CD4-positive, alpha-beta T cell treated with Interleukin-4 for 1 hour (primary cell): ENCODE measurements around the gene CXCL11.
"Not testable (repeated sequence)": the region's sequence is repeated elsewhere in the genome, so short reads cannot be mapped to it uniquely, and the experiment has no call there.

ENCODE experiments used
- DNase-seq, 2 donors: peaks; one replicate each; pipeline ENCODE4 v3.0.0-alpha.2; 2020 to 2022

CXCL11 gene

DNA sequence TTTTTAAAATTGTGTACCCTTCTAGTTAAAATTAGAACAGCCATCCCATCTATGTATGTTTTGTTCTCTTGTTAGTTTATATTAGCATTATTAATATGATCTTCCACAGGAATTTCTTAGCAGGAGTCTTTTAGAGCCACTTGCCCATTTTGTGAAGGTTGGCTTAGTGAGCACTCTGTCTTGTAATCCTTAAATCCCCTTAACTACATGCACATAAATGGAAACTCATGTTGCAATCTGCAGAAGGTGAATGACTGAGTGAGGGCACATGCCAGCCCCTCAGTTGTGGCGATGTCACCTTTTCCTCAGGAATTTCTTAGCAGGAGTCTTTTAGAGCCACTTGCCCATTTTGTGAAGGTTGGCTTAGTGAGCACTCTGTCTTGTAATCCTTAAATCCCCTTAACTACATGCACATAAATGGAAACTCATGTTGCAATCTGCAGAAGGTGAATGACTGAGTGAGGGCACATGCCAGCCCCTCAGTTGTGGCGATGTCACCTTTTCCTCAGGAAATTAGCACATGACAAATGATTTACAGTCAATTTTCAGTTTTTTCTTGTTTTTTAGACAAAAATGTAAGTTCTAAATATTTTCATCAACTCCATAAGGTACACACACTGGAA is 37.2 kb downstream of the CXCL11 start:
- DNase-seq = not testable (repeated sequence)

- DNase-seq = no peak
Measured at GRCh38 chr4:75997946-75998345, 37.9 kb downstream of the CXCL11 start.

- DNase-seq = no peak
Measured at GRCh38 chr4:75997081-75997480, 38.8 kb downstream of the CXCL11 start.

GRCh38 chr4:75995727-75996126 is 40.1 kb downstream of the CXCL11 start:
- peak in 1 of 2 donors; percentile 68 for DNase-seq

DNA sequence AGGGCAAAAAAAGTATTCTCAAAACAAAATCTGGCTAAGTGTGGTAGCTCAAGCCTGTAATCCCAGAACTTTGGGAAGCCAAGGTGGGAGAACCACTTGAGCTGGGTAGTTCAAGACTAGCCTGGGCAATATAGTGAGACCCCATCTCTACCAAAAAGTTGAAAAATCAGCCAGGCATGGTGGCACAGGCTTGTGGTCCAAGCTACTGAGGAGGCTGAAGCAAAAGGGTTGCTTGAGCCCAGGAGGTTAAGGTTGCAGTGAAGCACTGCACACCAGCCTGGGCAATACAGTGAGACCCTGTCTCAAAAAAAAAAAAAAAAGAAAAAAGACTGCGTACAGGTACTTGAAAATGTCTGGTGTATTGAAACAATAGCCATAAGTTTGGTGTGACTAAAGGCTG is 43.4 kb downstream of the CXCL11 start:
- no peak for DNase-seq

DNA sequence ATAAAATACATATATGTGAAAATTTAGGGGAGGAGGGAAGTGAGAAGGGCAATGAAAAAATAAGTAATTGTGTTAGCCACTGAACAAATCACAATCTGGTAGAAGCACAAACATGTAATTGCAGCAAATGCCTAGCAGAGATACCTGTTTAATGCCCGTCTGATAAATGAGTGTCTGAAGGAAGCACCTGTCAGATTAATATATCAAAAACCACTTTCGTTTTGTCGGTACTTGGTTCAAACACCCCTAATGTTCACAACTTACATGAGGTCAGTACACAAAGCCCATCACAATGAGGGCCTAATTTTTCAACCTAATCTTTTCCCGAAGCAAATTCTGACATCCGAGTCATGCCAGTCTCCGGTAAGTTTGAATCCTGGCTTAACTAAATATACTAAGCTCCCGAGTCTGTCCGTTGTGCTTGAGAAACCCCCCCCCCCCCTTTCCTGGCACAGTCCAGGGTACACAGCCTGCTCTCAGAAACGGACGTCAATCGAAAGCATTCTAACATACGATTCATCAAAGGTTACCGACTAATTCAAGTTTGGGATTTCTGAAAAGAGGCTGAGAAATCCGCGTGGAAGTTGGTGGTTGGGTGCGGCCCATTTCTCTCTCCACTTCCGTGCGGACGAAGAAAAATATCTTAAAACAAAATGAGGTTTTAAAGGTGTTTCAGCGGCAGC is 45.9 kb downstream of the CXCL11 start:
- DNase-seq = peak in 1 of 2 donors; percentile 11

DNA sequence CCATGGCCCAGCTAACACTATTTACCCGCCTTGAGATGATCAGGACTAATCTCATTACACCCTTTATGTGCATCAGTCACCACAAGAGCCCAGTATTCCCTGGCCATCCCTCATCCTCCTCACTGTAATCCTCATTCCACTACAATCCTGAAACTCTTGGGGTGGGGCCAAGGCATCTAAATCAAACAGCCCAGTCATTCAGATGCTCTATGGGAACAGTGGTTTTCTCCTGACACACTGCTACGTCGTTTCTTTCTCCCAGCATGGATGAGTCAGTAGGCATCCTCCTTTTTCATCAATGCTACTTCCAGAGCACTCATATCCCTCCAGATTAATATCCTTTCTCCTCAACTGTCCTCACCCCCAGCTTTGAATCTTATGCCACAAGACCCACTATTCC is 50.8 kb downstream of the CXCL11 start:
- no peak for DNase-seq
